Endothelial cell of umbilical vein (primary cell): ENCODE results near the gene TP73. TPM values are rescaled to one million over a fixed set of nuclear protein-coding genes. Genes with fewer than 3 reads are reported as not detected.

Source experiments
- BruUV-seq: library from RNA; stranded (reverse); fragments of 400-500 nt; replicated peaks from 2 replicates; lab custom pipeline; 2021; lab: Mats Ljungman, UMichigan
- CTCF ChIA-PET: fragments of 300-600, 350-600 bp; sonication (Branson Sonifier 250); formaldehyde crosslinking; loops from one replicate; lab custom pipeline; 2021; ENCODE audit warnings: antibody characterized with exemption, inconsistent platforms; lab: Charles Lee
- POLR2A ChIA-PET: fragments of 300-600, 350-600 bp; sonication (Branson Sonifier 250); formaldehyde crosslinking; loops from one replicate; lab custom pipeline; 2021; ENCODE audit warnings: antibody characterized with exemption, inconsistent platforms; lab: Charles Lee
- DNase-seq: peaks from one replicate; pipeline ENCODE4 v3.0.0-alpha.2; 2011; ENCODE audit warnings: low read depth, low spot score
- FAIRE-seq: peaks from 2 replicates; lab custom pipeline; 2011; peaks lifted over from hg19 to GRCh38; lab: Jason Lieb, UNC
- H2AFZ ChIP-seq: 2 replicates; pipeline ENCODE4 v1.6.0; 2012; ENCODE audit warnings: low read depth, low read length, control low read depth, inconsistent platforms
- H3K27ac ChIP-seq: 2 replicates; pipeline ENCODE4 v1.5.1; 2011; ENCODE audit warnings: low read depth, mild to moderate bottlenecking, control low read depth, low read length, moderate library complexity; ENCODE audit not compliant: insufficient read depth
- H3K27me3 ChIP-seq, 2 experiments: 2 replicates each; pipeline versions ENCODE4 v1.6.0 to v1.6.1; 2011; ENCODE audit warnings: low read length in 2 of 2, mixed read lengths in 1 of 2; ENCODE audit not compliant: control insufficient read depth in 2 of 2, insufficient read depth in 2 of 2
- H3K36me3 ChIP-seq, 2 experiments: 2 replicates in 1 of 2; 3 replicates in 1 of 2; pipeline ENCODE4 v1.5.1; 2011; ENCODE audit warnings: low read length in 2 of 2, mild to moderate bottlenecking in 1 of 2, moderate library complexity in 1 of 2; ENCODE audit not compliant: control insufficient read depth in 2 of 2, insufficient read depth in 2 of 2; ENCODE audit errors: extremely low read depth in 1 of 2
- H3K4me1 ChIP-seq: 3 replicates; pipeline ENCODE4 v1.5.1; 2011; ENCODE audit warnings: mild to moderate bottlenecking, low read length; ENCODE audit not compliant: control insufficient read depth, insufficient read depth; ENCODE audit errors: extremely low read depth
- H3K4me2 ChIP-seq: 2 replicates; pipeline ENCODE4 v1.6.1; 2011; ENCODE audit warnings: low read length, control low read depth, mixed read lengths; ENCODE audit not compliant: insufficient read depth
- H3K4me3 ChIP-seq, 3 experiments: fragments of 200-600 bp in 1 of 3; sonication (generic), shearing (Covaris generic) in 1 of 3; replicated peaks in 1 of 3; 2 replicates each; pipeline ENCODE4 v1.5.1; 2011 to 2016; ENCODE audit warnings: control low read depth in 3 of 3, low read length in 3 of 3, mild to moderate bottlenecking in 2 of 3, inconsistent platforms in 1 of 3, low read depth in 1 of 3, moderate library complexity in 1 of 3; ENCODE audit not compliant: insufficient read depth in 1 of 3
- H3K79me2 ChIP-seq: 2 replicates; pipeline ENCODE4 v1.6.0; 2012; ENCODE audit warnings: low read length, inconsistent platforms; ENCODE audit not compliant: control insufficient read depth, insufficient read depth
- H3K9ac ChIP-seq: replicated peaks from 2 replicates; pipeline ENCODE3; 2011; ENCODE audit warnings: low read length, control low read depth; ENCODE audit not compliant: insufficient read depth; ENCODE audit errors: extremely low read depth
- H3K9me1 ChIP-seq: replicated peaks from 3 replicates; pipeline ENCODE4 v1.6.0; 2011; ENCODE audit warnings: mild to moderate bottlenecking, low read length; ENCODE audit not compliant: control insufficient read depth, insufficient read depth; ENCODE audit errors: extremely low read depth
- H3K9me3 ChIP-seq: replicated peaks from 2 replicates; pipeline ENCODE4 v1.5.1; 2012; ENCODE audit warnings: low read length, inconsistent platforms; ENCODE audit not compliant: control insufficient read depth, insufficient read depth
- H4K20me1 ChIP-seq: replicated peaks from 2 replicates; pipeline ENCODE3; 2011; ENCODE audit warnings: mild to moderate bottlenecking, low read length; ENCODE audit not compliant: control insufficient read depth, insufficient read depth; ENCODE audit errors: extremely low read depth
- GATA2 ChIP-seq: IDR thresholded peaks from 2 replicates; pipeline ENCODE4 v1.7.0; 2011; ENCODE audit warnings: low read depth, mild to moderate bottlenecking, moderate library complexity, mixed read lengths, low read length; ENCODE audit not compliant: insufficient read length, insufficient read depth
- JUN ChIP-seq: IDR thresholded peaks from 2 replicates; pipeline ENCODE4 v1.6.1; 2011; ENCODE audit warnings: borderline replicate concordance, low read depth; ENCODE audit not compliant: insufficient read length, insufficient read depth
- MAX ChIP-seq: IDR thresholded peaks from 2 replicates; pipeline ENCODE4 v1.6.1; 2011; ENCODE audit not compliant: insufficient read depth, insufficient read length
- dilution Hi-C: fragments of 300-500 bp; cut with MboI; formaldehyde crosslinking; loops from one replicate; pipeline ENCODE4 v1.15.0; 2019; ENCODE audit warnings: low sequenced_read_pairs; ENCODE audit not compliant: extremely low pct_ligation_motif_present
- intact Hi-C: fragments of 100-400 bp; cut with micrococcal nuclease; formaldehyde crosslinking; loops from one replicate; pipeline ENCODE4 v1.10.0; 2022
- polyA plus RNA-seq, 4 experiments: library from polyadenylated mRNA; depleted of rRNA in 3 of 4; stranded (reverse) in 3 of 4; unstranded in 1 of 4; fragments of >200 nt; gene quantifications; 2 replicates each; pipeline versions ENCODE4 v1.2.1 to v1.2.3, GENCODE V29; 2011 to 2012; ENCODE audit warnings: missing spikeins in 1 of 4
- total RNA-seq: library from RNA; stranded (reverse); gene quantifications from 2 replicates; pipeline ENCODE4 v1.2.3, GENCODE V29; 2021
- TF ChIP-seq, protein P1 (sequence below), 2 donors: IDR thresholded peaks; 1 replicate in 1 of 2; 2 replicates in 1 of 2; pipeline ENCODE4 v1.5.1; 2011; ENCODE audit warnings: low read length in 2 of 2, mild to moderate bottlenecking in 2 of 2, moderate library complexity in 2 of 2, control low read depth in 1 of 2, inconsistent platforms in 1 of 2, low read depth in 1 of 2; ENCODE audit not compliant: insufficient read depth in 1 of 2; ENCODE audit errors: extremely low read depth in 1 of 2

The TP73 gene
- total and polyA plus RNA-seq, 2 donors (not counting 3 experiments of a cell fraction or from before 2014, with no cell fraction given), result 0.03 to 0.15 TPM

GRCh38 chr1:3777647-3778589 is 125.6 kb downstream of the TP73 start:
- no peaks in the 10 kb centered on the region for H3K9me1 ChIP-seq
- H3K27me3 ChIP-seq, result no peaks in the 10 kb centered on the region
- no peak overlapping the region for H2AFZ ChIP-seq
- no peak for FAIRE-seq
- BruUV-seq, result no TSS peak
- H3K79me2 ChIP-seq, result no peaks in the 10 kb centered on the region
- DNase-seq, result no peak
- H3K27ac ChIP-seq, result no peak overlapping the region
- H3K9me3 ChIP-seq, result no peaks in the 10 kb centered on the region
- H3K4me3 ChIP-seq, result no peak overlapping the region
- intact Hi-C loops (no loop called here), dilution Hi-C loops (no loop called here)
- H3K9ac ChIP-seq, result no peak overlapping the region
- no peak overlapping the region for H3K4me2 ChIP-seq
- ChIA-PET POLR2A (interaction anchor here (0.5 kb wide), 1 partner anchor 16 kb away, joined by 5 read pairs; no protein-coding TSS in a partner anchor), CTCF (interaction anchor here (1.6 kb wide), 1 partner anchor 53 kb away, joined by 5 read pairs; no protein-coding TSS in a partner anchor)
- TF ChIP-seq, protein P1, sequence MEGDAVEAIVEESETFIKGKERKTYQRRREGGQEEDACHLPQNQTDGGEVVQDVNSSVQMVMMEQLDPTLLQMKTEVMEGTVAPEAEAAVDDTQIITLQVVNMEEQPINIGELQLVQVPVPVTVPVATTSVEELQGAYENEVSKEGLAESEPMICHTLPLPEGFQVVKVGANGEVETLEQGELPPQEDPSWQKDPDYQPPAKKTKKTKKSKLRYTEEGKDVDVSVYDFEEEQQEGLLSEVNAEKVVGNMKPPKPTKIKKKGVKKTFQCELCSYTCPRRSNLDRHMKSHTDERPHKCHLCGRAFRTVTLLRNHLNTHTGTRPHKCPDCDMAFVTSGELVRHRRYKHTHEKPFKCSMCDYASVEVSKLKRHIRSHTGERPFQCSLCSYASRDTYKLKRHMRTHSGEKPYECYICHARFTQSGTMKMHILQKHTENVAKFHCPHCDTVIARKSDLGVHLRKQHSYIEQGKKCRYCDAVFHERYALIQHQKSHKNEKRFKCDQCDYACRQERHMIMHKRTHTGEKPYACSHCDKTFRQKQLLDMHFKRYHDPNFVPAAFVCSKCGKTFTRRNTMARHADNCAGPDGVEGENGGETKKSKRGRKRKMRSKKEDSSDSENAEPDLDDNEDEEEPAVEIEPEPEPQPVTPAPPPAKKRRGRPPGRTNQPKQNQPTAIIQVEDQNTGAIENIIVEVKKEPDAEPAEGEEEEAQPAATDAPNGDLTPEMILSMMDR (IDR thresholded peaks at IDR 0.05; ENCODE audit: extremely low read depth in 1 of 2, insufficient read depth in 1 of 2, low read depth in 1 of 2, low read length in 2 of 2), result no peak
- TF ChIP-seq GATA2 (no peak), MAX (no peak), JUN (no peak)
- H4K20me1 ChIP-seq, result no peaks in the 10 kb centered on the region
- peaks cover 3 to 28% of the 10 kb centered on the region in 2 experiments for H3K36me3 ChIP-seq
- H3K4me1 ChIP-seq, result no peaks in the 10 kb centered on the region
